CD4-positive, alpha-beta memory T cell (primary cell): ENCODE data around the gene KRTAP4-16. TPM values are rescaled to one million over a fixed set of nuclear protein-coding genes. Genes with fewer than 3 reads are reported as not detected.
"Not testable (repeated sequence)": the region's sequence is repeated elsewhere in the genome, so short reads cannot be mapped to it uniquely, and the experiment has no call there.

Source experiments
- CTCF ChIA-PET: fragments of 350-600 bp; sonication (Branson Sonifier 250); formaldehyde crosslinking; loops from one replicate; lab custom pipeline; 2021; ENCODE audit warnings: inconsistent platforms; ENCODE audit not compliant: partially characterized antibody; lab: Charles Lee
- POLR2A ChIA-PET: fragments of 350-600 bp; sonication (Branson Sonifier 250); formaldehyde crosslinking; loops from one replicate; lab custom pipeline; 2021; ENCODE audit not compliant: partially characterized antibody; lab: Charles Lee
- DNase-seq, 5 donors: peaks; one replicate each; pipeline versions ENCODE4 v3.0.0 to v3.0.0-alpha.2; 2020 to 2022; ENCODE audit warnings: mixed read lengths in 1 of 5
- H3K27ac ChIP-seq: one replicate; pipeline ENCODE4 v1.7.0; 2013; ENCODE audit warnings: low read depth, low read length
- H3K27me3 ChIP-seq: 2 replicates; pipeline ENCODE4 v1.7.0; 2013; ENCODE audit warnings: mild to moderate bottlenecking, low read length, moderate library complexity; ENCODE audit not compliant: insufficient read depth
- H3K36me3 ChIP-seq: 2 replicates; pipeline ENCODE4 v1.7.0; 2013; ENCODE audit warnings: mild to moderate bottlenecking, low read length, moderate library complexity; ENCODE audit not compliant: insufficient read depth
- H3K4me1 ChIP-seq: 2 replicates; pipeline ENCODE4 v1.7.0; 2013; ENCODE audit warnings: mild to moderate bottlenecking, low read length, moderate library complexity; ENCODE audit not compliant: insufficient read depth
- H3K4me3 ChIP-seq, 2 donors: one replicate each; pipeline ENCODE4 v1.7.0; 2013; ENCODE audit warnings: low read length in 2 of 2, mild to moderate bottlenecking in 1 of 2
- H3K9me3 ChIP-seq, 2 donors: one replicate each; pipeline ENCODE4 v1.7.0; 2013; ENCODE audit warnings: low read length in 2 of 2, control low read depth in 1 of 2; ENCODE audit not compliant: control insufficient read depth in 1 of 2
- H3K27ac Mint-ChIP-seq, 7 donors: one replicate each; pipeline ENCODE4 v1.8.0; 2020 to 2021; ENCODE audit warnings: mixed read lengths in 7 of 7, mild to moderate bottlenecking in 6 of 7, inconsistent platforms in 3 of 7, moderate library complexity in 3 of 7
- H3K27me3 Mint-ChIP-seq, 2 donors: one replicate each; pipeline ENCODE4 v1.8.0; 2020 to 2021; ENCODE audit warnings: mixed read lengths in 2 of 2
- H3K36me3 Mint-ChIP-seq, 2 donors: one replicate each; pipeline ENCODE4 v1.8.0; 2020 to 2021; ENCODE audit warnings: mixed read lengths in 2 of 2, inconsistent platforms in 1 of 2, mild to moderate bottlenecking in 1 of 2
- H3K4me1 Mint-ChIP-seq, 4 donors: one replicate each; pipeline ENCODE4 v1.8.0; 2020 to 2021; ENCODE audit warnings: mixed read lengths in 4 of 4, mild to moderate bottlenecking in 1 of 4
- H3K4me3 Mint-ChIP-seq, 8 donors: one replicate each; pipeline ENCODE4 v1.8.0; 2020 to 2021; ENCODE audit warnings: mixed read lengths in 8 of 8, mild to moderate bottlenecking in 7 of 8, moderate library complexity in 6 of 8, inconsistent platforms in 3 of 8
- H3K9me3 Mint-ChIP-seq, 8 donors: one replicate each; pipeline ENCODE4 v1.8.0; 2020 to 2021; ENCODE audit warnings: mixed read lengths in 8 of 8, mild to moderate bottlenecking in 5 of 8, inconsistent platforms in 3 of 8, moderate library complexity in 1 of 8
- intact Hi-C: fragments of 100-400 bp; cut with micrococcal nuclease; formaldehyde crosslinking; loops from one replicate; pipeline ENCODE4 v1.15.1; 2023
- polyA plus RNA-seq, 2 donors: library from polyadenylated mRNA; unstranded; fragments of 300-500 nt; fragmentation: Illumina TruSeq; gene quantifications; one replicate each; pipeline ENCODE4 v1.2.3, GENCODE V29; 2021
- total RNA-seq, 2 experiments: library from RNA; stranded (reverse); gene quantifications; one replicate each; pipeline ENCODE4 v1.2.3, GENCODE V29; 2021

The KRTAP4-16 gene
- total and polyA plus RNA-seq, 4 experiments from 2014 or later = not detected

DNA sequence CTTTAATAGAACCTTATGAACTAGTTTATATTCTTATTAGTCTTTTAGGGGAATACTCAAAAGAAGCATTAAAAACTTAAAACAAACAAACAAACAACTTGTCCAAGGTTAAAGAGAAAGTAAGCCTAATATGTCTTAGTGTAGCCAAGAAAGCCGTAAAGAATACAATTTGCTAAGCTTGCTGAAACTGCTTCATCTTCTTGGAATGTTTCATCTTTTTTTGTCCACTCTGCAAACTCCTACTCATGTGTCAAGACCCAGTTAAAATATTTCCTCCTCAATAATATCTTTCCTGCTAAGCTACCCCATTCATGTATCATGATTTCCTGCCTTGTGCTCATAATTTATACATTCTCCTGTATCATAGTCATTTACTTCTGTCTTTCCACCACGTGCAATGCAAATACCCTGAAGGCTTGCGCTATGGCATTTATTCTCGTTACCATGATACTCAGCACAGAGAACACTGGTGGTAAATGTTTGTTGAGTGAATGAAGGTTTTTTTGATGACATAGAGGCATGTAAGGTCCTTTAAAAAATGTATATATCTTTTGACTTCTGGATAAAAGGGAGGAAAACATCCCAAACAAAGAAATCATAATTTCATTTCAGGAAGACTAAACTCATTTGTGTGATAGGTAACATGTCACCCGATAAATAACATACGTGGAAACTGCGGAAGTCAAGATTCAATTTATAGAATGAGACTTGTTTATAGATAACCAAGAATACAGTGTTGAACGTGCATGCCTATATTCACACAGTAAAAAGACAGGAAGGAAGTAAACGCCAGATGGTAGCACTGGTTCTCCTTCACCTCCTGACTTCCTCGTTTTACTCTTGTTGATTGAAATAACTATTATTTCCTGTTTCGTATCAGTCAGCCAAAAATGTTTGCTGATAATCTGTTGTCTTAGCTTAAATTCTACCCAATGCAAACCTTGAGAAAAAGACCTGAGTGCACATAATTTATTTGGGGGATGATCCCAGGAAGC, 18.0 kb upstream of the KRTAP4-16 start:
- peak overlapping the region in 5 of 7 donors; percentile 4 to 90 (median 81) for H3K27ac Mint-ChIP-seq
- peak overlapping the region in 6 of 8 donors; percentile 41 to 84 (median 73) for H3K4me3 Mint-ChIP-seq
- peaks cover 37% of the 10 kb centered on the region for H3K4me1 ChIP-seq
- ChIA-PET CTCF (interaction anchor here (0.7 to 2.3 kb wide), 5 partner anchors 189 to 429 kb away, joined by 3 to 21 read pairs (median 6); partner anchors contain the start of gene KRTAP16-1), POLR2A (interaction anchor here (0.8 to 1.9 kb wide), 5 partner anchors 10 to 202 kb away, joined by 3 to 11 read pairs (median 6); partner anchors contain the start of gene KRTAP16-1)
- H3K9me3 ChIP-seq, H3K4me3 ChIP-seq, H3K36me3 Mint-ChIP-seq, H3K27me3 ChIP-seq, H3K27ac ChIP-seq, H3K27me3 Mint-ChIP-seq, H3K36me3 ChIP-seq, H3K9me3 Mint-ChIP-seq: not testable (repeated sequence)
- intact Hi-C loops = loop anchor here (2.0 kb wide), 3 partner anchors 203 to 429 kb away; no protein-coding TSS in a partner anchor
- DNase-seq = peak in 3 of 5 donors; percentile 37 to 42 (median 37)
- H3K4me1 Mint-ChIP-seq = peaks cover 6 to 62% (median 37%) of the 10 kb centered on the region in 4 donors

DNA sequence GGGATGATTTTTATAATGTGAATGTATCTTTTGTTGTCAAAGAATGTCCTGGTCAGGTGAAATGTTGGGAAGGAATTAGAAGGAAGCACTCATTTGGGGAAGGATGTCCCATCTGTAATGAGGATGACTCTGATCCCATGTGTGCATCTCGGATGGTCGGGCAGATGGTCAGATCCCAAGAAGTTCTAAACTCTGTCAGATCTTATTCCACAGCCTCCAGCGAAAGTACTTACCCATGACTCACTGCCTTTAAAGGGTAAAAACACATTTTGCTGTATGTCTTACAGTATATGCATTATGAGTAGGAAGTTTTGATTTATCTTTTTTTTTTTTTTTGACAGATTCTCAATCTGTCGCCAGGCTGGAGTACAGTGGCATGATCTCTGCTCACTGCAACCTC, 16.7 kb upstream of the KRTAP4-16 start:
- H3K4me1 Mint-ChIP-seq = peaks cover 6 to 49% (median 28%) of the 10 kb centered on the region in 4 donors
- Histone ChIP-seq H3K27ac (no peak overlapping the region), H3K4me3 (no peak overlapping the region), H3K36me3 (no peaks in the 10 kb centered on the region), H3K4me1 (peaks cover 24% of the 10 kb centered on the region), H3K9me3 (no peaks in the 10 kb centered on the region), H3K27me3 (no peaks in the 10 kb centered on the region)
- ChIA-PET POLR2A (no interaction called here), CTCF (no interaction called here)
- H3K9me3 Mint-ChIP-seq = peaks cover 0 to 7% (median 0%) of the 10 kb centered on the region in 8 donors
- intact Hi-C loops = no loop called here
- no peaks in the 10 kb centered on the region for H3K36me3 Mint-ChIP-seq
- H3K27ac Mint-ChIP-seq = peak overlapping the region in 3 of 7 donors; percentile 19 to 62 (median 55)
- H3K27me3 Mint-ChIP-seq = peaks cover 4% of the 10 kb centered on the region in 2 donors
- no peak overlapping the region for H3K4me3 Mint-ChIP-seq
- DNase-seq = no peak

DNA sequence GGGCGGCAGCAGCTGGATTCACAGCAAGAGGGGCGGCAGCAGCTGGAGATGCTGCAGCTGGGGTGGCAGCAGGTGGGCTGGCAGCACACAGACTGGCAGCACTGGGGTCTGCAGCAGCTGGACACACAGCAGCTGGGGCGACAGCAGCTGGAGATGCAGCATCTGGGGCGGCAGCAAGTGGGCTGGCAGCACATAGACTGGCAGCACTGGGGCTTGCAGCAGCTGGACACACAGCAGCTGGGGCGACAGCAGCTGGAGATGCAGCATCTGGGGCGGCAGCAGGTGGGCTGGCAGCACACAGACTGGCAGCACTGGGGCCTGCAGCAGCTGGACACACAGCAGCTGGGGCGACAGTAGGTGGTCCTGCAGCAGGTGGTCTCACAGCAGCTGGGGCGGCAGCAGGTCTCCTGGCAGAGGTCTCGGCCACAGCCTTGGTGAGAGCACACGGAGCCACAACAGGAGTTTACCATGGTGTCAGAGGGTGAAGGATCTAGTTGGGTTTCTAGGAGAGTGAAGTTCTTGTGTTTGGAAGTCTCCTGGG, 15.9 kb upstream of the KRTAP4-16 start, which contains the start of gene KRTAP4-11:
Gene KRTAP4-11, minus strand, starts transcription at position 528 of the 541 bp plus-strand sequence. Its CDS starts 58 bp downstream, at position 470.
- peaks cover 19% of the 10 kb centered on the region for H3K4me1 ChIP-seq
- H3K27me3 Mint-ChIP-seq, H3K9me3 ChIP-seq, DNase-seq, POLR2A ChIA-PET, H3K36me3 ChIP-seq, H3K4me3 ChIP-seq, intact Hi-C loops, H3K36me3 Mint-ChIP-seq, H3K27ac ChIP-seq, H3K9me3 Mint-ChIP-seq, H3K4me3 Mint-ChIP-seq, H3K27me3 ChIP-seq: not testable (repeated sequence)
- peak within 1 kb of the TSS in 4 of 7 donors; percentile 17 to 69 (median 40) for H3K27ac Mint-ChIP-seq
- CTCF ChIA-PET = interaction anchor here (2.6 kb wide), 1 partner anchor 205 kb away, joined by 8 read pairs; no protein-coding TSS in a partner anchor
- peaks cover 2 to 41% (median 21%) of the 10 kb centered on the region in 4 donors for H3K4me1 Mint-ChIP-seq

DNA sequence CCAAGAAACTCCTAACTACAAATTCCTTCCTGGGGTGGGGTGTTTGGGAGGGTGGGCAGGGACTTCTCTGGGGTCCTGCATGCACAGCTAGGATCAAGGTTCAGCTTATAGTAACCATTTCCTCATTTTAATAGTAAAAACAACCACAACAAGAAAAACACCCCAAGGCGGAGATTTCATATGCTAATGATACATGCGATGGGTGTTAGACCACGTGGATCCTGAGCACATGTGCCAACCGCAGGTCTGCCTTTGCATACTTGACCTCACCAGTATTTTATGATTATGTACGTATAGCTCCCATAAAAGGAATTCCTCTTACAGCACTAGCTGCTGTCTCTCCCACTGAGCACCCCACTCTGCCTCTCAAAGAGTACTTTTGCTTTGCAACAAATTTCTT, 14.3 kb upstream of the KRTAP4-16 start:
- intact Hi-C loops = no loop called here
- Mint-ChIP-seq H3K4me3 (no peak overlapping the region), H3K27me3 (peaks cover 4% of the 10 kb centered on the region in 2 donors), H3K27ac (peak overlapping the region in 1 of 7 donors; percentile 79), H3K4me1 (peaks cover 2 to 29% (median 16%) of the 10 kb centered on the region in 4 donors), H3K9me3 (peaks cover 0 to 10% (median 2%) of the 10 kb centered on the region in 8 donors), H3K36me3 (peaks cover 0 to 3% of the 10 kb centered on the region in 2 donors)
- DNase-seq = no peak
- no peaks in the 10 kb centered on the region for H3K36me3 ChIP-seq
- no peak overlapping the region for H3K27ac ChIP-seq
- H3K9me3 ChIP-seq = no peaks in the 10 kb centered on the region
- no peaks in the 10 kb centered on the region for H3K27me3 ChIP-seq
- H3K4me1 ChIP-seq = peaks cover 15% of the 10 kb centered on the region
- ChIA-PET POLR2A (interaction anchor here (1.2 kb wide), 1 partner anchor 193 kb away, joined by 3 read pairs; the partner anchor contains the start of gene KRTAP16-1), CTCF (interaction anchor here (2.6 kb wide), 1 partner anchor 207 kb away, joined by 8 read pairs; no protein-coding TSS in a partner anchor)
- H3K4me3 ChIP-seq = no peak overlapping the region

DNA sequence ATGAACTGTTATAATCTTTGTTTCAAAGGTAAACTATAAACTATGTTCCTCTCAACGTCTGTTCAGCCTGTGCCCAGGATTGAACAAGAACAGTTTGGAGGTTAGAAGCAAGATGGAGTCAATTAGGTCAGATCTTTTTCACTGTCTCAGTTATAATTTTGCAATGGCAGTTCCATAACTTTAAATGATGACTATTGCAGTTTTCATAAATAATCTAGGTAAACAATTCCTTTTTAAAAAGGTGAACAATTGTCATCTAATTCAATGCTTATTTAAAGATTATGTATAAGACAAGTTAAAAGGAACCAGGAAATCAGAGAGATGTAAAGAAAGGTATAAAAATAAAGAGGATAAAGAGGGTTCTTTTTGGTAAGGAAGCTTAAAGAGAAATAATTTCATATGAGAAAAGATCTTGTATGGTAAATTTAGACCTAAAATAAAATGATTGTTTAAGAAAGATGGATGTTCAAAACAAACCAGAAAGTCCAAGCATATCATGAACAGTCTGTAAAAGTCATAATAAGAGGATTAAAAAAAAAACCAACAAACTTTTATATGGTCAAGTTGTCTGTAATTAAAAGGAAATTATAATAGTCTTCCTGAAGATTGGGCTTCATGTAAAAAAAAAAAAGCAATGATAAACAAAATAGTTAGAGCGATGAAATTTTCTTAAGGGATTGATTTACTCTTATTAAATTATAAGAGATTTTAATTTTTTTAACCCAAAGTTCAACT, 9.3 kb upstream of the KRTAP4-16 start:
- Histone ChIP-seq H3K4me1 (no peaks in the 10 kb centered on the region), H3K36me3 (no peaks in the 10 kb centered on the region), H3K27ac (no peak overlapping the region), H3K9me3 (no peaks in the 10 kb centered on the region), H3K27me3 (no peaks in the 10 kb centered on the region), H3K4me3 (no peak overlapping the region)
- H3K4me3 Mint-ChIP-seq = peak overlapping the region in 1 of 8 donors; percentile 58
- ChIA-PET CTCF (no interaction called here), POLR2A (interaction anchor here (0.6 kb wide), 1 partner anchor 197 kb away, joined by 3 read pairs; no protein-coding TSS in a partner anchor)
- peaks cover 5 to 14% of the 10 kb centered on the region in 2 donors for H3K27me3 Mint-ChIP-seq
- no peak for DNase-seq
- peak overlapping the region in 1 of 7 donors; percentile 12 for H3K27ac Mint-ChIP-seq
- peaks cover 0 to 13% (median 3%) of the 10 kb centered on the region in 8 donors for H3K9me3 Mint-ChIP-seq
- H3K36me3 Mint-ChIP-seq = peaks cover 0 to 3% of the 10 kb centered on the region in 2 donors
- intact Hi-C loops = no loop called here
- peaks cover 0 to 24% (median 4%) of the 10 kb centered on the region in 4 donors for H3K4me1 Mint-ChIP-seq

DNA sequence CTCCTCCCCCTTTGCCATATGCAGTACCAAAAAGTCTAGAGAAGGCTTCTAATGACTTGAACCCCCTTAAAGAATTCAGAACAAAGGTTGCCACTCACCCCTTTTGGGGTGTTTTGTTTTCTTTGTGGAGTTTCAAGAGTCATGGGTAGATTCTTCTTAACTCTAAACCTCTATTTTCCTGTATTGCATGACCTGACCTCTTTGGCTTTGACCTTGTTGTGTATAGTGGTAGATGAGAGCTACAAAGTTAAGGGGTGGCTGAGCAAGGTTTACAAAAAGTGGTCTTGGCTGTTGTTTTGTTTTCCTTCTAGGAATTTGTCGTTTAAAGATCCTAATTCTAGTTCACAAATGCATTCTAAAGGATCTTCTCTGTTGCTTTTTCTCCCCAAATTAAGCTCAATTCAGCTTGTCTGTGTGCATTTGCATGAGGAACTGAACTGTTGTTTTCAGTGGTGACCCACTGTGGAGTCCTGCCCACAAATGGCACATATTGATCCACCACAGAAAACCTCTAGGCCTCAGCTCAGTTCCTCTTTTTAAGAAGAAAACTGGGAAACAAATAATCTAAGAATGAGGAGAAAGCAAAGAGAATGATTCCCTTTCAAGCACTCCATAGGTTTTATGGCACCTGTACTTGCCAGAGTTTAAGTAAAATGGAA, 6.8 kb upstream of the KRTAP4-16 start:
- CTCF ChIA-PET, H3K4me3 ChIP-seq, intact Hi-C loops, H3K27ac ChIP-seq, DNase-seq, H3K27me3 ChIP-seq, H3K4me1 ChIP-seq, POLR2A ChIA-PET, H3K36me3 Mint-ChIP-seq, H3K9me3 ChIP-seq, H3K36me3 ChIP-seq: not testable (repeated sequence)
- H3K4me1 Mint-ChIP-seq = peaks cover 0 to 23% (median 4%) of the 10 kb centered on the region in 4 donors
- peaks cover 0 to 13% (median 3%) of the 10 kb centered on the region in 8 donors for H3K9me3 Mint-ChIP-seq
- H3K27me3 Mint-ChIP-seq = peaks cover 7 to 17% of the 10 kb centered on the region in 2 donors
- peak overlapping the region in 5 of 8 donors; percentile 62 to 79 (median 75) for H3K4me3 Mint-ChIP-seq
- peak overlapping the region in 2 of 7 donors; percentile 0 to 7 for H3K27ac Mint-ChIP-seq
